Cerebellar cortex (tissue), 1 donor: Measurements from ENCODE around the gene NUF2.
"Not testable (repeated sequence)": the region's sequence is repeated elsewhere in the genome, so short reads cannot be mapped to it uniquely, and the experiment has no call there.

Experiments
- DNase-seq: peaks from one replicate; pipeline ENCODE4 v3.0.0-alpha.2; 2015; ENCODE audit warnings: low spot score

Gene NUF2

DNA sequence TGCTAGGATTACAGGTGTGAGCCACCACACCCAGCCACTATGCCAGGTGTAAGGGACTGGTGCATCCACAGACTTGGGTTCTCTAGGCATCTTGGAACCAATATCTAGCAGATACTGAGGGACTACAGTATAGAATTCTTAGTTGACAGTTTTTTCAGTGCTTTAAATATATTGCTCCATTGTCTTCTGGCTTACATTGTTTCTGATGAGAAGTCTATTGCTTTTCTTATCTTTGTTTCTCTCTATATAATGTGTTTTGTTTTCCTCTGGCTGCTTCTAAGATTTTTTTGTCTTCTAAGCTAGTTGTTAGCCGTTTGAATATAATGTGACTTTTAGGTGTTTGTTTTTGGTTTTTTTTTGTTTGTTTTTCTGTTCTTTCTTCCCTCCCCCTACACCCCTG, 13.5 kb downstream of the NUF2 start:
- no peak for DNase-seq

DNA sequence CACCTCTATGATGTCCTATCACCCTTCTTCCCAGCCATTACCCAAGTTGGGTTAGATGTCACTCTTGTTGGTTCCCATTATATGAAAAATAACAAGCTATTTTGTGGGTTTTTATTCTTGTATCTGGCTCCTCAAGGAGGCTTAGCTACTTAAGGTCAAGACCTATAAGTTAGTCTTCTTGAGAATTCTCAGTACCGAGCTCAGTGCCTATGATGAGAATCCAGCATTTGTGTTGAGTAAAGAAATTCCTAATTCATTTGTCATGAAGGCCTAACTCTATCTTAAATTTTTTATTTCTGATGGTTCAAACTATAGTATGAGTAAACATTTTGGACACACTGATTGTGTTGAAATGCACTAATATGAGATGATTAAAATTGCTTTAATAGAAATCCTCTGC, 15.9 kb downstream of the NUF2 start:
- no peak for DNase-seq

DNA sequence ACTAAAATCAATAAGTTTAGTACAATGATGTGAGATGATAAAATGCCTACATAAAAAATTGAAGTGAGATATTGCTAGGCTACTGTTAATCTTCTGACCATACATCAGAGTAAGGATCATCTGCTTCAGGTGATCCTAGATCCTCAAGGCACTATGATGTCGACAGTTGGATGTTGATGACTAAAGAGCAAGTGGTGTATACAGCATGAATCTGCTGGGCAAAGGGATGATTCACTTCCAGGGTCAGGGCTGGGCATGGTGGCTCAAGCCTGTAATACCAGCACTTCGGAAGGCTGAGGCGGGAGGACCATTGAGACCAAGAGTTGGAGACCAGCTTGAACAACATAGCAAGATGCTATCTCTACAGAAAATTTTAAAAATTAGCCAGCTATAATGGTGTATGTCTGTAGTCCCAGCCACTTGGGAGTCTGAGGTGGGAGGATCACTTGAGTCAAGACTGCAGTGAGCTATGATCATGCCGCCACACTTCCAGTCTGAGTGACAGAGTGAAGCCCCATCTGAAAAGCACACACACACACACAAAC, 24.6 kb downstream of the NUF2 start:
- DNase-seq = no peak

DNA sequence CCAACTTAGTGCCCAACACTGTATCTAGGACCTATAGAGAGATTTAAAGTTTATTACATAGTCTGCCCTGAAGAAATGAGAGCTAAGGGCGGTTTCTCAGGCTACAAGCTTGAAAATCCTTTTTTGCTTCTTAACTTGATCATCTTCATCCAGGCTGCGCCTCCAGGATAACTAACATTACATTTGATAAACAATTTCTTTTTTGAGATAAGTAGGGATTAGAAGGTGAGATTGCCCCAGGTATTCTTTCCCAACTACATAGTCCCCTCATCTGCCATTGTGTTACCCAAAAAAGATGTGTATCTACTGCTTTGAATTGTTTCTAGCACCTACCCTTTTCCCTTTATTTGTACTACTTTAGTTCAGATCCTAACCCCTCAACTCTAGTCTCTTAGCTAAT, 25.4 kb downstream of the NUF2 start:
- no peak for DNase-seq

DNA sequence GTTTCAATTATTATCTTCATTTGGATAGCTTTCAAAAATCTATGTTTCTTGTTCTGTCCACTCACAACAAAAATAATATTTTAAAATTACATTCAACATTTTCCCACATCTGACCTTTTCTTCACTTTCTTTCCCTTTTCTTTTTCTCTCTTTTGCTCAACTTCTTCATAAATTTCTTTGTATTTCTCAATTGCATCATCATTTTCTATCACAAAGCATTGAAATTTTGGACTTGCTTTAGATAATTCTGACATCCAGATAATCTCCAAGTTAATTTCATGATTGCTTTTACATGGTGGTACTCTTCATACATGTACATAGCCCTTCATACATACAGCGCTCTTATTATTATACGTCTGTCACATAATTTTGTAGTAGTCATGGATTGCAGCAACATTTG, 30.2 kb downstream of the NUF2 start:
- DNase-seq = no peak

DNA sequence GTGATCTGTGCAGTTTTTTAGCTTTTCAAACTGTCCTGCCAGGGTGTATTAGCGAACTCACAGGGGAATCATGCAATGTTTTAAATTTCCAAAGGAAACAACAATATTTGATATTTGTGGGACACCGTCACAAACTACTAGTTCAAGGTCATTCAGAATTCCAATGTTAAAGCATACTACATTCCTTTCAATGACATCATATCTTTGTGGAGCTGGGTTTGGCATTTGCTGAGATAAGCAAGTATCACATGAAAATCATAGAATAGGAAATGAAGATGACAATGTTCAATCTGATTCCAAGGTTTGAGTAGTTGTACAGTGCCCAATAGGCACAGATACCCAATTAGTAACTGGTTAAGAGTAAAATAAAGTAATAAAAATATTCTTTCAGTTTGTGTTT, 35.6 kb downstream of the NUF2 start:
- DNase-seq = no peak

DNA sequence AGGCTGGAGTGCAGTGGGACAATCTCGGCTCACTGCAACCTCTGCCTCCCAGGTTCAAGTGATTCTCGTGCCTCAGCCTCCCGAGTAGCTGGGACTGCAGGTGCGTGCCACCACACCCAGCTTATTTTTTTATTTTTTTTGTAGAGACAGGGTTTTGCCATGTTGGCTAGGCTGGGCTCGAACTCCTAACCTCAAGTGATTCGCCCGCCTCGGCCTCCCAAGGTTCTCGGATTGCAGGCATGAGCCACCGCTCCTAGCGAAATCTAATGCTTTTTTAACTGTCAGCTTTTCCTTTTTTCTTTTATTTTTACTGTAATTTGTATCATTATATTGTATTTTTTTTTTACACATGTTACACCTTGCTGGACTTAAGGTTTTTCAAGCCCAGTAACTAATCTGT, 36.4 kb downstream of the NUF2 start:
- DNase-seq = not testable (repeated sequence)

DNA sequence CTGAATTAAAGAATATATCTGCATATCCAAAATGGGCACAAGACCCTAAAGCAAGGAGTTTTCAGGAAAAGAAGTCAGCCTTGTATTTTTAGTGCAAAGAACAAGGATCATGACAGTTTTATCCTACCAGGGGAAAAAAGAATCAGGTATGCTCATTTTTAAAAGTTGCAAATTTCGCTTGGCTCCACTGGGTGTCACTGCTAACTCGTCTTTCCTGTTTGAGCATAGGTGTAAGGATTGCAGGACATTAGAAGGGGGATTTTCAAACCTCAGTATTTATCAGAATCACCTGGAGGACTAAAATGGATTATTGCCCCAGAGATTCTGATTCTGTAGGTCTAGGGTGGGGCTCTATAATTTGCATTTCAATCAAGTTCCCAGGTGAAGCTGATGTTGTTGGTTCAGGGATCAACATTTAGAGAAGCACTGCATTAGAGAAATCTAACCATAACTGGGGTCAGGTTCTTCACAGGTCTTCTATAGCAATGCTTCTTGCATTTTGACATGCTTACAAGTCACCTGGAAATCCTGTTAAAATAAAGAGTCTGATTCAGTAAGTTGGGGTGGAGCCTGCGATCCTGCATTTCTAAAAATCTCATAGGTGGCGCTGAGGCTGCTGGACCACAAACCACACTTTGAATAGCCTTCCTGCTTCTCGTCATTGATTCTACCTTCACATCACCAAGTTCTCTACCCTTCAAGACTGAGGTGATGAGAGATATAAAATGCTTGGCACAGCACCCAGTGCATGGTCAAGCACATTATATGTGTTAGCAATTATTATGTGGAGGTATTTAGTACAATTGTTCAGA, 39.6 kb downstream of the NUF2 start:
- DNase-seq = peak; percentile 20

DNA sequence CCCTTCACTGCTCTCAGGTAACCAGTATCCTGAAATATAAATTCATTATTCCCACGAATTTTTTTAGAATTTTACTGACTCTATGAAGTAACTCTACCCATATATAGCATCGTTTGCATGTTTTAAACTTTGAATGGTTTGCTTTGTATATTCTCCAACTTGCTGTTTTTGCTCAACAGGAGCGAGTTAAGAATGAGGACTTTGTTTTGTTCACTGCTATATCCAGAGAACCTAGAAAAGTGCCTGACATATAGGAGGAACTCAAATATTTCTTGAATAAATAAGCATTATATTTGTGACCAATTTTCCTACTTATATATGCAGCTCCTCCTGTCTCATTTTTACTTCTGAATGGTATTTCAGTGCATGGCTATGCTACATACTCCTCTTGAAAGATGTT, 43.4 kb downstream of the NUF2 start:
- DNase-seq = no peak

DNA sequence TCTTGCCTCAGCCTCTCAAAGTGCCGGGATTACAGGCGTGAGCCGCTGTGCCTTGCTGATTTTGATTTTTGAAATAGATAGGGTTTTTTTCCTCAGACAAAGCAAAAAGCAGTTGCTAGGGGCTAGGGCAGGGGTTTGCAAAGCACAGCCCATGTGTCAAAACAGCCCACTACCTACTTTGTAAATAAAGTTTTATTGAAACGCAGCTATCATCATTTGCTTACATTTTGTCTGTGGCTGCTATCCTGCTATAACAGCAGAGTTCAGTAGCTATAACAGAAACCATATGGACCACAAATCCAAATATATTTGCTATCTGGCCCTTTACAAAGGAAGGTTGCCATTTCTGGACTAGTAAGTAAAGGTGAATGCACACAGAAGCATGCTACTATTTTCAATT, 44.8 kb downstream of the NUF2 start:
- no peak for DNase-seq

DNA sequence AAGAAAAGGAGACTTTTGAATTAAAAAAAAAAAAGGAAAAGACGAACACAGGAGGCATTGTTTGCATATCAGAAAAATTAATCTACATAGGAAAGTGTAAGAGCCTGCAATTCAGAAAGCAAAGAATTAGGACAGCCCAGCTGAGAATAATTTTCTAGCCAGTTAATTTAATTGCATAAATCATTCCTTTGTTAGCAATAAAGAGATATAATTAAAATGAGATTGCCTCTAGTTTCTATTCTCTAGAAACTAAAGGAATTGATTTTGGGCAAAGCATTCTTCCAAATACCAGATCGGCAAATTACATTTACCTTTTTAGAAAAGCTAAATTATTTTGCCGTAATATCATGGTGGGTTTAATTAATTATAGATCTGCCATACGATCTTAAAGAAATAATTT, 46.0 kb downstream of the NUF2 start:
- no peak for DNase-seq

DNA sequence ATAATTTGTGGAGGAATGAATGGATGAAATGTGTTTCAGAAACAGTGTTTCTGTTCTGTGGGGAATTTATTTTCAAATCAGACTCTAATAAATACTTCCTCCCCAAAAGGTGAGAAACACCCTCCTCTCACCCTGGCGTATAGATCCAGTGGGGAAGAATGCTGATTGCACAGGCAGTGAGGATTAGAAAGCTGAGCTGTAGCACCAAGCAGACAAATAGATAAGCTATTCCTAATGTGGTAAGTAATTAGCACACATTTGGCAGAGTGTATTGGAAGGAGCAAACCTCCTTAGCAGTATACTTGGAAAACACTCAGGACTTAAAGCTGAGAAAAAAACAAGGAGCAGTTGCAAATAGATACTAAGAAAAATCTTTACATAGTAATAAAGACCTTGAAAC, 50.8 kb downstream of the NUF2 start:
- no peak for DNase-seq

DNA sequence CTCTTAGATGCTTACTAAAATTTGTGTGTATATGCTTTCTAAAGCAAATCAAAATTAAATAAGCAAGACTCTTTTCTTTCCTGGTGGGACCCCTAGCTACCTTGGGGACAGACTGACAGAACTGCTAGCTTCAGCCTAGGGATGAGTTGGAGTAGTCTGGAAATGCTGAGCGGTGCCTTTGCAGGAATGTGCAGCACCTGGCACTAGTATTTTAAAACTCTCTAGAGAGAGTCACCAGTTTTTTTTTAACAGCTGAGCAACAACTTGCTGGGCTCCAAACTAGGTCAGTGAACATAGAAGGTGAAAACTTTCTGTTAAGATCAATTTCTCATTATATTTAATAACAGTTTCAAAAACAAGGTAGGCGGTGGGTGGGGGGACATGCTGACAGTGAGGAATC, 56.8 kb downstream of the NUF2 start:
- DNase-seq = no peak

DNA sequence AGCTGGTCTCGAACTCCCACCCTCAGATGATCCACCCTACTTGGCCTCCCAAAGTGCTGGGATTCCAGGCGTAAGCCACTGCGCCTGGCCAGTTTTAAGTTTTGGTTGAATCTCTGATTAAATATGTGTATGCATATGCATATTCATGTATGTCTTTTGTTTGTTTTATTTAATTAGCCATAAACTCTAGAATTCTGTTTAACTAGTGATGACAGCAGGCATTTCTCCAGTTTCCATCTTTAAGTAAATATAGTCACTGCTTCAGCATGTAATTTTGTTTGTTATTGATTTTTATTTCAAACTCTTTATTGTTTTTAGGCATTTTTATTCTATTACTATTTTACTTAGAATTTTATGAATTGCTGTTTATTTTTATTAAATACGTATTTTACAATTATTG, 58.0 kb downstream of the NUF2 start:
- DNase-seq = no peak

DNA sequence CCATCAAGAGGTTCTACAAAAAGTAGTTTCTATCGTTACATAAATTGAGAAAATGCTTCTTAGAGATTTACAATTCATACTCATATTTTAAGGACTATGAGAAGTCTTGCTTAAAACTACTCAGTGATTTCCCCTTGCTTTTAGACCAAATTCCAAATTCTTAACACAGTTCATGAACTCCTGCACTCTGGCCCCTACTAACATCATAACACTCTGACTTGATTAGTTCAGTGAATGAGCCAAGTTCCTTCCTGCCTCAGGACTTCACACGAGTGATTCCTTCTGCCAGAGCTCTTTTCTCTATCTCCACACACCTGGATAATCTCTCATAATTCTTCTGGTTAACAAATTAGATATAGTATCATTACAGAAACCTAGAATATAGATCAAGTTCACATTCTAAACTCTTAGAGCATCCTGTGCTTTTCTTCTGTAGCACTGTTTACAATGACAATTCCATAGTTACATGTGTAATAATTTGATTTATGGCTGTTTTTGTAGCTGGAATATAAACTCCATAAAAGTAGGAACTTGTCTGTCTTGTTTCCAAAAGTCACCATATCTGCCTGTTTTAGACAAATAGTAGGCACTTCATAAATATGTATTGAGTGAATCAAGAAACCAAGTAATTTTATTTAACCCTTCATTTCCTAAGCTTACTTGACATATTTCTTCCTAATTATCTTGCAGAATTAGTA, 59.9 kb downstream of the NUF2 start:
- DNase-seq = no peak

DNA sequence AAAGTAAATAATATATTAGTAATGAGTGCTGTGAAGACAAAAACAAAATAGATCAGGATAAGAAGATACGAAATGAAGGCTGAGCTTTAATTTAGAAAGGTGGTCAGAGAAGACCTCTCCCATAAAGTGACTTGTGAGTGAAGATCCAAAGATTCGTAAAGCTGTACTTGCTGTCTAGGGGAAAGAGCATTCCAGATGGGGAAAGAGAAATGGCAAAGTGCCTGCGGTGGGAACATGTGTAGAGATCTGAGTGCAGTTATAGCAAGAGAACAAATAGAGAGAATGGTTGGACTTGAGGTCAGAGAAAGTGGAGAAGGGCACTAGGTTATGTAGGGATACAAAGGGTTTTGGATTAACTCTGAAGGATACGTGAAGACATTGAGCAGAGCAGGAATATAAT, 60.6 kb downstream of the NUF2 start:
- no peak for DNase-seq

DNA sequence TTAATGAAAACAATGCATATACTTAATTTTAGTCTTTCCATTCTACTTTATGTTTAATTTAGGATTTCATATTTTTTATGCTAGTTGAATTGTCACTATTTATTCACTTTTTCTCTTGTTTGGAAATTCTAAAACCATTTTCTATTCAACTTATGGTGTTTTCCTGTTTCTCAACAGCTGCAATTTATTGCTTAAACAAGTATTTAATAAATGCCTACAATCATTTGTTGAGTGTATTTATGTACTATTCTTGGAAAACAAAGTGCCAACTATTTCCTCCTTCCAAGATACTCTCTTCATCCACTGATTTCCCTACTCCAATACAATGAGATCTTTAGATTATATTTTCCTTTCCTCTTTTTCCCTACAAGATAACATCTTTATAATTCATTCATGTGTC, 65.4 kb downstream of the NUF2 start:
- no peak for DNase-seq

DNA sequence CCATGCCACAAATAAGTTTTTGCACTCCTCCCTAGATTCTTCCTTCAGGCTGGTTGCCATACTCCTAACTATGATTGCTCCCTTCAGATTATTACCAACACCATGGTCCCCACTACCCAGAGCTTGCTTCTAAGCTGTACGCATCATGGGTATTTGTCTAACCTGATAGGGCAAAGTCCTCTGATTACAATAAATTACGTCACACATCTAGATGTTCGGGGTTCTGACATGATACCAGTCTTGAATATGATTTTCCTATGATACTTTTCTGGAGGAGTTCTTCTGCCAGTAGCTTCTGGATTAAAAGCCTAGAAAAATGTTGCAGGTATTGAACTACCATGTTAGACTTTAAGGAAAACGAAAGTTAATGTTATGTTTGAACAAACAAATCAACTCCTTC, 67.2 kb downstream of the NUF2 start:
- no peak for DNase-seq

DNA sequence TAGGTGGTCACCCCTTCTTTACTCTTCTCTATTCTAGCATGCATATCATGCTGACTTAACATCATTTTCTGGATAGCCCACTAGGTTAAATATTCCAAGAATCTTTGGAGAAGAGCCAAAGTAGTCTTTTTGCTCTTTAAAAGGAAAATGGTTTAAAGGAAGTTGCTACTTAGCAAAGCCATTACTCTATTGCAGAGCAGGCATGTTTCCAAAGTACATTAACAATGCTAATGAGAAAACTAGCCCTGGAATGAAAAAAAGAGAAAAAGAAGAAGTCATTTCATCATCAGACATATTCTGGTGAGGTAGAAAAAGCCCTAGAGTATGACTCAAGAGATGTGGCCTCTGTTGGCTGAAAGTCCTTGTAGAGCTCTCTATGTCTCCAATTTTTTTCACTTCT, 74.0 kb downstream of the NUF2 start:
- DNase-seq = no peak

DNA sequence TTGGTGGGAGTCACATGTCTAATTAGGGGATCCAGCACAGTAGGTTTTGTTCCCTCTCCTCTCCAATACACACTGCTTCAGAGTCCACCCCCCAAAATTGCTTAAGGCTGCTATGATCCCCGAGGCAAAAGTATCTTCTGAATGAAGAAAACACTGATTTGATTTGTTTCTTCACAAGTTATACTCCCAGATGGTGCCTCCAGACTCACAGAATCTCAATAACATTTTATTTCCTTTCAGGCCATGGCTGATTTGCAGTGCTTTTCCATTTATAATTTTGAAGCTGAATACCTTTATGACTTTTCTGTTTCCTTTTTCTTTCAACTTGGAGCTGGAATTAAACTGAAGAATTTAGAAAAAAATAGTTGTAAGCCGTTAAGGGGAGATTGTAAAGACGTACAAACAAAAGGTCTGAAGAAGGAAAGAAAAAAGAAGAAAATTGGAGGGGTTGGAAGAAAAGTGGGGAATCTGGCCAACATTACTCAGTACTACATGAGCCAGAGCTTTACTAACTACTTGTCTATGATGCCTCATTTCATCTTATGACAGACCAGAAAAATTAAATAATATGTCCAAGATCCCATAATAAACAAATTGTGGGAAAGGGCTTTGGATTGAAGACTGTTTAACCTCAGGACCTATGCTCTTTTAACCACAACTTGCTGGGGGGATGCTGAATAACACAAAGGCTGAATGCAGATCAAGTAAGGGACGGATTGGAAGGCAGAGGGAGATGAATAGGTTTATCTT, 75.9 kb downstream of the NUF2 start:
- no peak for DNase-seq

DNA sequence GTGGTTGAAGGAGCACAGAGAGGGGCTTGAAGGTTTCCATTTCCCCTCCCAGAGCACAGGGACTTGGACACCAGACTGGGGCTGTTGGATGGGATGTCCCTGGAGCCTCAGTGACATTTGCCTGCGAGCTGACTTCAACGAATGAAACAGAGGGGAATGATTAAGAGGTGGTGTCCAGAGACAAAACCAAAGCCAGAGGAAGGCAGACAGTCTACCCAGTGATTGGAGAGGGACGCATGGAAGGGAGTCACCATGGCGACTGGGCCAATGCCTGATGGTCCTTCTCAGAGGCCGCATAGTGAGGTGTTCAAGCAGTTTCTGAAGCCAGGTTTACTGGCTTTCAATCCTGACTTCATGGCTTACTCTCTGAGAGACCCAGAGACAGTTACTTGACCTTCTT, 77.2 kb downstream of the NUF2 start:
- no peak for DNase-seq

DNA sequence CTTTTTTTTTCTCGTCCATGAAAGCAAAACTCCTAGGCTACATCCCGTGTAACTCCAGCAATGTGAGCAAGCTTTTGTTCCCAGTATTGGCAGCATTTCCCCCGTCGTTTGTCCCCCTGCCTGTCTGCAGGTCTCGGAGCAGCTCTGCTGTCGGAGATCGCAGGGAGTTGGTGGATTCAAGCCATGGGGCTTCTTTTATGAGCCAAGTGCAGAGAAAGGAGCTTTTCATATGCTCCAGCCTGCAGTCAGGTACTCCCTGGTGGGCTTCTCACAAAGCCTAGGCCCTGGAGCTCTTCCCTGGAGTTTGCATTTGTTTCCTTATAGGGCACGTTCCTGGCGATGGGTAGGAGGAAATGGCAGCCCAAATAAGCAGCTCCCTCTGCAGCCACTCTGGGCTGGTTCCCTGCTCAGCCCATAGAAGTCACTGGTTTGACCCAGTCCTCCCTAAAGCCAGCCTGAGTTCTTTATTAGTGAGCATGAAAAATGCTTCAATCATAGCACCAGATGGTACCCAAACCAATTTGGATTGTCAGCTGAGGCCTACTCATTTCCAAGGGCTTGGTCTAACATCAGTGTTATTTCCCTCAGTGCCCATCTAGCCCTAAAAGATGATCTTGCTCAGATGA, 78.3 kb downstream of the NUF2 start:
- peak; percentile 23 for DNase-seq
